Measurements from ENCODE around the gene FYN.

FYN gene

GRCh38 chr6:111771094-111771432, 102.2 kb downstream of the FYN start:
- Histone ChIP-seq H3K4me3 (ENCODE audit: low read depth, low read length) (no peak overlapping the region), H3K27me3 (ENCODE audit: insufficient read depth, low read depth, severe bottlenecking) (no peaks in the 10 kb centered on the region), H3K36me3 (no peaks in the 10 kb centered on the region), H3K27ac (no peak overlapping the region), H3K9me3 (ENCODE audit: severe bottlenecking) (no peaks in the 10 kb centered on the region)
- DNase-seq: no peak
- no peak for TF ChIP-seq CTCF (IDR thresholded peaks at IDR 0.05; ENCODE audit: low read depth, low read length)

GRCh38 chr6:111770263-111771093, 102.8 kb downstream of the FYN start:
- Histone ChIP-seq H3K27me3 (ENCODE audit: insufficient read depth, low read depth, severe bottlenecking) (no peaks in the 10 kb centered on the region), H3K36me3 (no peaks in the 10 kb centered on the region), H3K4me3 (ENCODE audit: low read depth, low read length) (no peak overlapping the region), H3K9me3 (ENCODE audit: severe bottlenecking) (no peaks in the 10 kb centered on the region), H3K27ac (no peak overlapping the region)
- no peak for DNase-seq
- TF ChIP-seq CTCF (IDR thresholded peaks at IDR 0.05; ENCODE audit: low read depth, low read length): no peak

- no peak overlapping the region for H3K27ac ChIP-seq
- no peaks in the 10 kb centered on the region for H3K36me3 ChIP-seq
- no peaks in the 10 kb centered on the region for H3K9me3 ChIP-seq (ENCODE audit: severe bottlenecking)
- no peak for DNase-seq
- H3K27me3 ChIP-seq (ENCODE audit: insufficient read depth, low read depth, severe bottlenecking): no peaks in the 10 kb centered on the region
- H3K4me3 ChIP-seq (ENCODE audit: low read depth, low read length): no peak overlapping the region
- TF ChIP-seq CTCF (IDR thresholded peaks at IDR 0.05; ENCODE audit: low read depth, low read length): no peak
These were observed 103.7 kb downstream of the FYN start for GRCh38 chr6:111769365-111770152.

- no peak overlapping the region for H3K27ac ChIP-seq
- no peak overlapping the region for H3K4me3 ChIP-seq (ENCODE audit: low read depth, low read length)
- TF ChIP-seq CTCF (IDR thresholded peaks at IDR 0.05; ENCODE audit: low read depth, low read length): no peak
- H3K27me3 ChIP-seq (ENCODE audit: insufficient read depth, low read depth, severe bottlenecking): no peaks in the 10 kb centered on the region
- no peaks in the 10 kb centered on the region for H3K36me3 ChIP-seq
- no peak for DNase-seq
- H3K9me3 ChIP-seq (ENCODE audit: severe bottlenecking): no peaks in the 10 kb centered on the region
These were observed 104.9 kb downstream of the FYN start for GRCh38 chr6:111768431-111768770.

- Histone ChIP-seq H3K27me3 (ENCODE audit: insufficient read depth, low read depth, severe bottlenecking) (no peaks in the 10 kb centered on the region), H3K9me3 (ENCODE audit: severe bottlenecking) (no peaks in the 10 kb centered on the region), H3K4me3 (ENCODE audit: low read depth, low read length) (no peak overlapping the region), H3K36me3 (no peaks in the 10 kb centered on the region), H3K27ac (no peak overlapping the region)
- no peak for TF ChIP-seq CTCF (IDR thresholded peaks at IDR 0.05; ENCODE audit: low read depth, low read length)
- no peak for DNase-seq
These were observed 105.4 kb downstream of the FYN start for GRCh38 chr6:111767752-111768430.
